ENCODE measurements around the gene DCTN4.

The DCTN4 gene

DNA sequence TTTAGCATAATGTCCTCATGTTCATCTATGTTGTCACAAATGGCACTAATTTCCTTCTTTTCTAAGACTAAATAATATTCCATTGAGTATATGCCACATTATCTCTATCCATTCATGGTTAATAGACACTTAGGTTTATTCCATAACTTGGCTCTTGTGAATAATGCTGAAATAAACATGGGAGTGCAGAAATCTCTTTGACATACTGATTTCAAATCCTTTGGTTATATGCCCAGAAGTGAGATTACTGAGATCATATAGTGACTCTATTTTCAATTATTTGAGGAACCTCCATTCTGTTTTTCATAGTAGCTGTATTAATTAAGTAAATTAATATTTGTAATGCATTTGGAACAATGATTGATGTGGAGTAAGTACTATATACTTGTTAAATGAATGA, 32.7 kb upstream of the DCTN4 start:
- no peak for TF ChIP-seq CTCF (IDR thresholded peaks at IDR 0.05; ENCODE audit: low read depth, low read length)
- no peak for DNase-seq
- H3K9me3 ChIP-seq = no peaks in the 10 kb centered on the region
- H3K36me3 ChIP-seq = no peaks in the 10 kb centered on the region
- H3K4me1 ChIP-seq = no peaks in the 10 kb centered on the region
- no peaks in the 10 kb centered on the region for H3K27me3 ChIP-seq
- H3K4me3 ChIP-seq (ENCODE audit: low read depth, low read length) = no peak overlapping the region

GRCh38 chr5:150789943-150790611, 31.3 kb upstream of the DCTN4 start:
- Histone ChIP-seq H3K36me3 (no peaks in the 10 kb centered on the region), H3K27me3 (no peaks in the 10 kb centered on the region), H3K9me3 (no peaks in the 10 kb centered on the region), H3K4me1 (no peaks in the 10 kb centered on the region), H3K4me3 (ENCODE audit: low read depth, low read length) (no peak overlapping the region)
- peak; percentile 11 for DNase-seq
- no peak for TF ChIP-seq CTCF (IDR thresholded peaks at IDR 0.05; ENCODE audit: low read depth, low read length)

DNA sequence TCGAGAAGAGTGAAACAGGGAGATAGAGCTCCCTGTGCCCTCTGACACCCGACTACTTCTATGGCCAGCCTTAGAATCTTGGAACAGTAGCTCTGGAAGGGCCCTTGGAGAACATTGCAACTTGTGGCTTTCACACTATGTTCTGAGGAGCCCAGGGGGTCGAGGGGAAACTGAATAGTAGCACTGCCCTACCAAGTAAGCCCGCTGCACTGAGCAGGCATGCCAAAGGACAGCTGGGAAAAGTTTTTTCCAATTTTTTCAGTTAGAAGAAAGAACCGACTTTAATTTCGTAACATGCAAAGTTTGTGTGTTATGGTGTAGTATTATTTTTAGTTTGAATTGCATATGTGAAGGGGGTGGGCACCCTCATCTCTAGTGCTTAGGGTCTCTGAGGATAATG, 30.6 kb upstream of the DCTN4 start:
- no peak for DNase-seq
- H3K36me3 ChIP-seq = no peaks in the 10 kb centered on the region
- no peaks in the 10 kb centered on the region for H3K4me1 ChIP-seq
- no peaks in the 10 kb centered on the region for H3K9me3 ChIP-seq
- TF ChIP-seq CTCF (IDR thresholded peaks at IDR 0.05; ENCODE audit: low read depth, low read length) = no peak
- no peaks in the 10 kb centered on the region for H3K27me3 ChIP-seq
- H3K4me3 ChIP-seq (ENCODE audit: low read depth, low read length) = no peak overlapping the region

GRCh38 chr5:150788977-150789376, 30.2 kb upstream of the DCTN4 start:
- no peaks in the 10 kb centered on the region for H3K36me3 ChIP-seq
- no peak for DNase-seq
- H3K27me3 ChIP-seq = no peaks in the 10 kb centered on the region
- no peak overlapping the region for H3K4me3 ChIP-seq (ENCODE audit: low read depth, low read length)
- H3K4me1 ChIP-seq = no peaks in the 10 kb centered on the region
- H3K9me3 ChIP-seq = no peaks in the 10 kb centered on the region
- no peak for TF ChIP-seq CTCF (IDR thresholded peaks at IDR 0.05; ENCODE audit: low read depth, low read length)

DNA sequence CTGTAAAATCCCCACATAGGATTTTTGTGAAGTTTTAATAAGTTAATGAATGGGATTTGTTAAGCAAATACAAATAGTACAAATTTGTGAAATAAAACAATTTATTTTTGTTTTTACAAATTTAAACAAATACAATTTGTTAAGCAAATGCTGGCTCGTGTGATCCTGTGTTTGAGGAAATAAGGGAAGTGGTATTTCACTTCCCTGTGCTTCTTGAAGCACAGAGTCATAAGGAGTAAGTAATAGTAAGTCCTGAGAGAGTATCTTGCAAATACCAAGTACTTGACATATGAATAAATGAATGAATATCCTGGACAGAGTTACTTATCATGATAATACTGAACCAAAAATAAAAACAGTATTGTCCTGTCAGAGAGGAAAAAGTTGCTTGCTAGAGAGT, 28.8 kb upstream of the DCTN4 start:
- no peak for DNase-seq
- Histone ChIP-seq H3K27me3 (no peaks in the 10 kb centered on the region), H3K9me3 (no peaks in the 10 kb centered on the region), H3K4me3 (ENCODE audit: low read depth, low read length) (no peak overlapping the region), H3K4me1 (no peaks in the 10 kb centered on the region; the same call in none of the 2 replicates), H3K36me3 (no peaks in the 10 kb centered on the region)
- TF ChIP-seq CTCF (IDR thresholded peaks at IDR 0.05; ENCODE audit: low read depth, low read length) = no peak

DNA sequence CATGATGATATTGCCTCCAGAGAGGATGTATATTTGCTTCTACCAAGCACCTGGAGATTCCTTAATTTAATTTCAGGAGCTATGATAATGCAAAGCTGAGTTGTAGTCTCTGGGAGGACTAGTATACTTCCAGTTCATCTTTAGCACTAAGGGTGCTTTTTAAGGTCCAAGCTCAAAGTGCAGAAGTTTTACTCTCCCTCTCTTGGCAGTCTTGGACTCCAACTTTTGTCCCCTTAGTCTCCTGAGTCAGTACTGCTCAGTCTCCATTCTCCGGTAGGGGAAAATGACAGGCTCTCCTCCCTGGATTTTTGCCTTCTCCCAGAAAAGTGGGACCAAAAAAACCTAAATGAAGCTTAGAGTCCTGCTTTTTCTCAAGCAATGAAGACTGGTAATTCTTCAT, 28.1 kb upstream of the DCTN4 start:
- Histone ChIP-seq H3K4me1 (no peaks in the 10 kb centered on the region; the same call in none of the 2 replicates), H3K36me3 (no peaks in the 10 kb centered on the region), H3K4me3 (ENCODE audit: low read depth, low read length) (no peak overlapping the region), H3K27me3 (no peaks in the 10 kb centered on the region), H3K9me3 (no peaks in the 10 kb centered on the region)
- no peak for TF ChIP-seq CTCF (IDR thresholded peaks at IDR 0.05; ENCODE audit: low read depth, low read length)
- no peak for DNase-seq

Measured in BE2C (cell line).